NT2/D1 (cell line): ENCODE results near the gene DAB2IP.

Experiments used
- SUZ12 ChIP-seq: IDR thresholded peaks from 2 replicates; pipeline ENCODE4 v1.6.1; 2011; ENCODE audit not compliant: insufficient read length, insufficient read depth; ENCODE audit errors: extremely low read depth
- YY1 ChIP-seq: IDR thresholded peaks from 2 replicates; pipeline ENCODE4 v1.6.1; 2011; ENCODE audit not compliant: insufficient read length, insufficient read depth
- ZNF274 ChIP-seq: IDR thresholded peaks from 2 replicates; pipeline ENCODE4 v1.6.1; 2011; ENCODE audit warnings: mild to moderate bottlenecking, low read depth, low read length

GRCh38 chr9:121746411-121746810 lies 95.0 kb downstream of the DAB2IP start:
- no peak for TF ChIP-seq YY1
- TF ChIP-seq SUZ12: no peak
- no peak for TF ChIP-seq ZNF274
